K562 (cell line): ENCODE data around the gene FSTL1. TPM values are rescaled to one million over a fixed set of nuclear protein-coding genes. Genes with fewer than 3 reads are reported as not detected.

Experiments used
- BRD4 ChIP-seq: fragments of 200-600 bp; sonication (generic); IDR thresholded peaks from 2 replicates; pipeline ENCODE4 v1.6.1; 2017; ENCODE audit warnings: inconsistent platforms
- CGGBP1 ChIP-seq: fragments of 250-450 bp; sonication (Bioruptor Pico); IDR thresholded peaks from 2 replicates; pipeline ENCODE4 v1.9.0; 2021; ENCODE audit warnings: mild to moderate bottlenecking
- DLX4 ChIP-seq: fragments of 250-450 bp; sonication (Bioruptor Pico); IDR thresholded peaks from 2 replicates; pipeline ENCODE4 v1.6.1; 2021; ENCODE audit warnings: mild to moderate bottlenecking
- ETS2 ChIP-seq: IDR thresholded peaks from 2 replicates; pipeline ENCODE4 v1.6.1; 2016; ENCODE audit warnings: borderline replicate concordance, missing genetic modification characterization, mild to moderate bottlenecking, moderate library complexity, missing compliant biosample characterization; ENCODE audit not compliant: poor library complexity, severe bottlenecking
- FOS ChIP-seq: IDR thresholded peaks from 3 replicates; pipeline ENCODE4 v1.6.1; 2011; ENCODE audit not compliant: insufficient read length; ENCODE audit errors: extremely low read depth
- GABPA ChIP-seq: fragments of 200-800 bp; sonication (Bioruptor generic); conservative IDR thresholded peaks from 2 replicates; pipeline ENCODE4 v1.6.1; 2016; ENCODE audit warnings: low read depth, missing genetic modification characterization, missing compliant biosample characterization
- GTF2F1 ChIP-seq: IDR thresholded peaks from 2 replicates; pipeline ENCODE4 v1.6.1; 2011; ENCODE audit warnings: low read depth, low read length, improper control_type of control experiment
- MXD1 ChIP-seq: fragments of 250-450 bp; sonication (Bioruptor Pico); IDR thresholded peaks from 2 replicates; pipeline ENCODE4 v1.8.0; 2021; ENCODE audit warnings: borderline replicate concordance, mild to moderate bottlenecking, moderate library complexity; ENCODE audit not compliant: poor library complexity, severe bottlenecking
- MXI1 ChIP-seq: IDR thresholded peaks from 2 replicates; pipeline ENCODE4 v1.6.1; 2011; ENCODE audit warnings: low read depth, mild to moderate bottlenecking, improper control_type of control experiment, low read length
- NFIX ChIP-seq: fragments of 250-450 bp; sonication (Bioruptor Pico); IDR thresholded peaks from 2 replicates; pipeline ENCODE4 v1.4.0; 2020; ENCODE audit warnings: low read depth, mild to moderate bottlenecking, moderate library complexity
- NR3C1 ChIP-seq: sonication (generic); formaldehyde crosslinking; IDR thresholded peaks from 2 replicates; pipeline ENCODE4 v1.8.1; 2022; ENCODE audit warnings: missing genetic modification reagents
- PHB2 ChIP-seq: fragments of 450-650 bp; IDR thresholded peaks from 2 replicates; pipeline ENCODE4 v1.6.1; 2017; ENCODE audit warnings: low read depth
- PKNOX1 ChIP-seq: fragments of 450-650 bp; IDR thresholded peaks from 2 replicates; pipeline ENCODE4 v1.6.1; 2016
- PTRF ChIP-seq: fragments of 450-650 bp; IDR thresholded peaks from 2 replicates; pipeline ENCODE4 v1.6.1; 2016; ENCODE audit warnings: mild to moderate bottlenecking, missing genetic modification characterization, missing compliant biosample characterization
- SREBF2 ChIP-seq: sonication (generic); formaldehyde crosslinking; IDR thresholded peaks from 2 replicates; pipeline ENCODE4 v1.4.0; 2020; ENCODE audit warnings: mild to moderate bottlenecking, missing genetic modification reagents
- SRF ChIP-seq, 2 experiments: fragments of 250-450, 450-650 bp in 1 of 2; sonication (Bioruptor Pico) in 1 of 2; sonication (generic) in 1 of 2; formaldehyde crosslinking; IDR thresholded peaks; 2 replicates each; pipeline versions ENCODE4 v1.5.0 to v1.5.1; 2020 to 2022; ENCODE audit warnings: mild to moderate bottlenecking in 1 of 2, missing genetic modification reagents in 1 of 2
- SUPT5H ChIP-seq: fragments of 450-650 bp; IDR thresholded peaks from 2 replicates; pipeline ENCODE4 v1.6.1; 2016
- XRCC5 ChIP-seq: fragments of 200-400 bp; formaldehyde crosslinking; IDR thresholded peaks from 2 replicates; pipeline ENCODE4 v1.6.1; 2017; ENCODE audit warnings: low read depth, mild to moderate bottlenecking, low read length
- ZBTB17 ChIP-seq: fragments of 450-650 bp; formaldehyde crosslinking; IDR thresholded peaks from 2 replicates; pipeline ENCODE4 v1.4.0; 2020; ENCODE audit warnings: mild to moderate bottlenecking
- ZBTB9 ChIP-seq: fragments of 450-650 bp; formaldehyde crosslinking; IDR thresholded peaks from 2 replicates; pipeline ENCODE4 v1.4.0; 2020; ENCODE audit warnings: mild to moderate bottlenecking, moderate library complexity
- ZNF398 ChIP-seq: fragments of 250-450 bp; sonication (Bioruptor Pico); IDR thresholded peaks from 2 replicates; pipeline ENCODE4 v1.8.0; 2021; ENCODE audit warnings: moderate library complexity, mild to moderate bottlenecking, inconsistent platforms
- ZNF436 ChIP-seq: fragments of 250-450, 450-650 bp; sonication (Bioruptor Pico); formaldehyde crosslinking; IDR thresholded peaks from 2 replicates; pipeline ENCODE4 v1.7.0; 2020; ENCODE audit warnings: mild to moderate bottlenecking
- polyA plus RNA-seq, 8 experiments: library from polyadenylated mRNA; depleted of rRNA in 4 of 8; stranded (reverse) in 5 of 8; unstranded in 3 of 8; fragments of >200 nt; fragmentation: Nextera tagmentation in 2 of 8; fragmentation: Illumina TruSeq in 1 of 8; extraction: Ambion mirVana in 2 of 8; extraction: Trizol in 1 of 8; gene quantifications; 2 replicates each; pipeline versions ENCODE4 v1.2.1 to v1.2.3, GENCODE V29; 2011 to 2014; ENCODE audit warnings: inconsistent platforms in 1 of 8, missing spikeins in 1 of 8
- total RNA-seq, 7 experiments: library from RNA; depleted of rRNA in 6 of 7; stranded (reverse); fragments of >200 nt in 6 of 7; fragmentation: Illumina TruSeq in 2 of 7; extraction: Trizol in 2 of 7; gene quantifications; 2 replicates each; pipeline versions ENCODE4 v1.2.1 to v1.2.3, GENCODE V29; 2011 to 2021; ENCODE audit warnings: low replicate concordance in 1 of 7
- TF ChIP-seq, protein P1 (sequence below): fragments of 450-650 bp; conservative IDR thresholded peaks from 2 replicates; pipeline ENCODE4 v1.6.1; 2016; ENCODE audit warnings: missing genetic modification characterization, low read depth, mild to moderate bottlenecking, missing compliant biosample characterization, moderate library complexity

FSTL1 gene
- total and polyA plus RNA-seq, 9 of the 15 experiments (the other 6 are each of a cell fraction or from before 2014, with no cell fraction given) = 0.01 to 0.58 (median 0.08) TPM; not detected in 2

DNA sequence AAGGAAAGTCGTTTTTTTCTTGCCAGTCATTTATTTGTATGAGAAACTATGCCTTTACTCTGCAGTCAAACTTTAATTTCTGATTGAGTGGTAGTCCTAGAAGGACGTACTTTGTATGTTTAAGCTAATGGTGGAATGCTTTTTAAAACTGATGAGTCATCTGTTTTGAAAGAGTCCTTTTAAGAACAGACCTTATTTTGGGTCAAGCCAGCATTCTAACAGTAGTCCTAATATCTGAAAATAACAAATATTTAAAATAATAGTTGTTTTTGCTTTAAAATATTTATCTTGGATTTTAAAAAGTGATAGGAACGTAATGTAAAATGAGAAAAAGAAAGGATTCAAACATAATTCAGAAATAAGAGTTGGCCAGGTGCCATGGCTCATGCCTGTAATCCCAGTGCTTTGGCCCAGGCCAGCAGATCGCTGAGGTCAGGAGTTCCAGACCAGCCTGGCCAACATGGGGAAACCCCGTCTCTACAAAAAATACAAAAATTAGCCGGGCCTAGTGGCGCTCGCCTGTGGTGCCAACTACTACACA, 100.3 kb downstream of the FSTL1 start (continued):
- TF ChIP-seq ETS2 (tag) = no peak
- TF ChIP-seq NFIX (CRISPR knock-in tag) = peak; percentile 49; the same call in 1 of the 2 replicates
- TF ChIP-seq PHB2 = no peak
- TF ChIP-seq GTF2F1 = no peak
- no peak for TF ChIP-seq DLX4 (CRISPR knock-in tag)
- no peak for TF ChIP-seq GABPA (tag)
- TF ChIP-seq MXI1 = no peak
- TF ChIP-seq BRD4 = no peak
- no peak for TF ChIP-seq PKNOX1
- no peak for TF ChIP-seq XRCC5
- TF ChIP-seq, protein P1, sequence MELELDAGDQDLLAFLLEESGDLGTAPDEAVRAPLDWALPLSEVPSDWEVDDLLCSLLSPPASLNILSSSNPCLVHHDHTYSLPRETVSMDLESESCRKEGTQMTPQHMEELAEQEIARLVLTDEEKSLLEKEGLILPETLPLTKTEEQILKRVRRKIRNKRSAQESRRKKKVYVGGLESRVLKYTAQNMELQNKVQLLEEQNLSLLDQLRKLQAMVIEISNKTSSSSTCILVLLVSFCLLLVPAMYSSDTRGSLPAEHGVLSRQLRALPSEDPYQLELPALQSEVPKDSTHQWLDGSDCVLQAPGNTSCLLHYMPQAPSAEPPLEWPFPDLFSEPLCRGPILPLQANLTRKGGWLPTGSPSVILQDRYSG (tag) = no peak
- TF ChIP-seq SRF (CRISPR knock-in tag; IDR thresholded peaks at IDR 0.05) = no peak
- no peak for TF ChIP-seq PTRF (tag)
- no peak for TF ChIP-seq ZNF436
- TF ChIP-seq SUPT5H = no peak
- TF ChIP-seq CGGBP1 (CRISPR knock-in tag) = no peak
- TF ChIP-seq SREBF2 (CRISPR knock-in tag) = no peak
- no peak for TF ChIP-seq FOS
- no peak for TF ChIP-seq ZBTB17 (CRISPR knock-in tag)
- TF ChIP-seq MXD1 (CRISPR knock-in tag) = no peak
- TF ChIP-seq ZNF398 (CRISPR knock-in tag) = no peak
- TF ChIP-seq ZBTB9 (CRISPR knock-in tag) = no peak
- no peak for TF ChIP-seq NR3C1 (CRISPR knock-in tag)
